ENCODE measurements around the gene PHF20. TPM values are rescaled to one million over a fixed set of nuclear protein-coding genes. Genes with fewer than 3 reads are reported as not detected.
"Not testable (repeated sequence)": the region's sequence is repeated elsewhere in the genome, so short reads cannot be mapped to it uniquely, and the experiment has no call there.

PHF20 gene
- polyA plus RNA-seq, 6 donors from 2014 or later, result 150 to 257 (median 154) TPM

GRCh38 chr20:35975576-35976373 lies 204.0 kb downstream of the PHF20 start:
- Mint-ChIP-seq H3K4me3 (no peak overlapping the region), H3K36me3 (no peaks in the 10 kb centered on the region), H3K4me1 (peaks cover 0 to 2% (median 0%) of the 10 kb centered on the region in 3 donors), H3K27me3 (peaks cover 5 to 13% (median 10%) of the 10 kb centered on the region in 3 donors), H3K27ac (no peak overlapping the region), H3K9me3 (no peaks in the 10 kb centered on the region)
- DNase-seq, result no peak
- ATAC-seq (ENCODE audit: low read depth in 2 of 2), result no peak

GRCh38 chr20:35978041-35978513 lies 206.3 kb downstream of the PHF20 start:
- Mint-ChIP-seq H3K9me3 (no peaks in the 10 kb centered on the region), H3K4me1 (peaks cover 0 to 2% (median 0%) of the 10 kb centered on the region in 3 donors), H3K36me3 (no peaks in the 10 kb centered on the region), H3K4me3 (no peak overlapping the region), H3K27me3 (peaks cover 5 to 23% (median 18%) of the 10 kb centered on the region in 3 donors), H3K27ac (no peak overlapping the region)
- ATAC-seq (ENCODE audit: low read depth in 2 of 2), result no peak
- DNase-seq, result no peak

- no peak for DNase-seq
- Mint-ChIP-seq H3K4me1 (peaks cover 0 to 2% (median 0%) of the 10 kb centered on the region in 3 donors), H3K27ac (peak overlapping the region in 1 of 6 donors; percentile 85), H3K4me3 (no peak overlapping the region), H3K36me3 (no peaks in the 10 kb centered on the region), H3K27me3 (peaks cover 10 to 23% (median 18%) of the 10 kb centered on the region in 3 donors), H3K9me3 (no peaks in the 10 kb centered on the region)
- ATAC-seq (ENCODE audit: low read depth in 2 of 2), result no peak
Measured at GRCh38 chr20:35979544-35979943, 207.7 kb downstream of the PHF20 start.

GRCh38 chr20:35981969-35982368 lies 210.2 kb downstream of the PHF20 start:
- no peaks in the 10 kb centered on the region for H3K9me3 Mint-ChIP-seq
- H3K4me3 Mint-ChIP-seq, result no peak overlapping the region
- H3K27ac Mint-ChIP-seq, result no peak overlapping the region
- H3K4me1 Mint-ChIP-seq, result peaks cover 0 to 2% (median 0%) of the 10 kb centered on the region in 3 donors
- peaks cover 18 to 20% (median 20%) of the 10 kb centered on the region in 3 donors for H3K27me3 Mint-ChIP-seq
- ATAC-seq (ENCODE audit: low read depth in 2 of 2), result no peak
- H3K36me3 Mint-ChIP-seq, result no peaks in the 10 kb centered on the region
- no peak for DNase-seq

GRCh38 chr20:35984382-35984781 lies 212.6 kb downstream of the PHF20 start:
- Mint-ChIP-seq H3K9me3 (no peaks in the 10 kb centered on the region), H3K4me1 (no peaks in the 10 kb centered on the region), H3K27ac (no peak overlapping the region), H3K36me3 (no peaks in the 10 kb centered on the region), H3K4me3 (no peak overlapping the region), H3K27me3 (peaks cover 19 to 32% (median 31%) of the 10 kb centered on the region in 3 donors)
- DNase-seq, result no peak
- no peak for ATAC-seq (ENCODE audit: low read depth in 2 of 2)

- H3K36me3 Mint-ChIP-seq, result no peaks in the 10 kb centered on the region
- no peak overlapping the region for H3K27ac Mint-ChIP-seq
- DNase-seq (no peak), ATAC-seq (ENCODE audit: low read depth in 2 of 2) (no peak)
- H3K9me3 Mint-ChIP-seq, result no peaks in the 10 kb centered on the region
- peaks cover 24 to 39% (median 38%) of the 10 kb centered on the region in 3 donors for H3K27me3 Mint-ChIP-seq
- no peak overlapping the region for H3K4me3 Mint-ChIP-seq
- H3K4me1 Mint-ChIP-seq, result no peaks in the 10 kb centered on the region
Measured at GRCh38 chr20:35985806-35986205, 214.0 kb downstream of the PHF20 start.

- no peak overlapping the region for H3K27ac Mint-ChIP-seq
- no peak overlapping the region for H3K4me3 Mint-ChIP-seq
- H3K36me3 Mint-ChIP-seq, result no peaks in the 10 kb centered on the region
- no peaks in the 10 kb centered on the region for H3K9me3 Mint-ChIP-seq
- peaks cover 5 to 7% (median 6%) of the 10 kb centered on the region in 3 donors for H3K4me1 Mint-ChIP-seq
- H3K27me3 Mint-ChIP-seq, result peaks cover 26 to 34% (median 29%) of the 10 kb centered on the region in 3 donors
- ATAC-seq (ENCODE audit: low read depth in 2 of 2) (no peak), DNase-seq (no peak)
Measured at GRCh38 chr20:35988910-35989463, 217.2 kb downstream of the PHF20 start.

GRCh38 chr20:35991142-35991771 lies 219.4 kb downstream of the PHF20 start:
- Mint-ChIP-seq H3K9me3 (no peaks in the 10 kb centered on the region), H3K27me3 (peaks cover 22 to 34% (median 26%) of the 10 kb centered on the region in 3 donors), H3K27ac (no peak overlapping the region), H3K4me1 (peaks cover 11 to 14% (median 12%) of the 10 kb centered on the region in 3 donors), H3K36me3 (no peaks in the 10 kb centered on the region), H3K4me3 (no peak overlapping the region)
- DNase-seq (no peak), ATAC-seq (ENCODE audit: low read depth in 2 of 2) (no peak)

- Mint-ChIP-seq H3K9me3 (no peaks in the 10 kb centered on the region), H3K4me1 (peaks cover 11 to 14% (median 12%) of the 10 kb centered on the region in 3 donors), H3K27ac (no peak overlapping the region), H3K36me3 (no peaks in the 10 kb centered on the region), H3K4me3 (no peak overlapping the region), H3K27me3 (peaks cover 16 to 24% (median 22%) of the 10 kb centered on the region in 3 donors)
- ATAC-seq (ENCODE audit: low read depth in 2 of 2) (peak; percentile 76 to 81), DNase-seq (peak; percentile 62)
Measured at GRCh38 chr20:35992713-35993335, 221.0 kb downstream of the PHF20 start.

GRCh38 chr20:35994994-35995453 lies 223.2 kb downstream of the PHF20 start:
- Mint-ChIP-seq H3K9me3 (no peaks in the 10 kb centered on the region), H3K4me3 (peak overlapping the region in 1 of 8 donors; percentile 30), H3K27me3 (peaks cover 1 to 13% (median 8%) of the 10 kb centered on the region in 3 donors), H3K36me3 (no peaks in the 10 kb centered on the region), H3K4me1 (peaks cover 11 to 14% (median 12%) of the 10 kb centered on the region in 3 donors), H3K27ac (peak overlapping the region in 3 of 6 donors; percentile 14 to 50 (median 40))
- peak; percentile 85 to 89 for ATAC-seq (ENCODE audit: low read depth in 2 of 2)
- peak; percentile 74 for DNase-seq

- not testable (repeated sequence) for ATAC-seq (ENCODE audit: low read depth in 2 of 2)
Measured at GRCh38 chr20:35996492-35996891, 224.7 kb downstream of the PHF20 start.

More at GRCh38 chr20:35996492-35996891, 224.7 kb downstream of the PHF20 start:
- not testable (repeated sequence) for H3K27ac Mint-ChIP-seq, H3K4me3 Mint-ChIP-seq, DNase-seq, H3K36me3 Mint-ChIP-seq, H3K9me3 Mint-ChIP-seq
- Mint-ChIP-seq H3K4me1 (peaks cover 11 to 14% (median 12%) of the 10 kb centered on the region in 3 donors), H3K27me3 (peaks cover 0 to 12% (median 8%) of the 10 kb centered on the region in 3 donors)
